ENCODE results near the gene SLC41A1. TPM values are rescaled to one million over a fixed set of nuclear protein-coding genes. Genes with fewer than 3 reads are reported as not detected.

SLC41A1 gene
- total and polyA plus RNA-seq, 9 of the 15 experiments (the other 6 are each of a cell fraction or from before 2014, with no cell fraction given), result 4.1 to 29.3 (median 11.4) TPM

DNA sequence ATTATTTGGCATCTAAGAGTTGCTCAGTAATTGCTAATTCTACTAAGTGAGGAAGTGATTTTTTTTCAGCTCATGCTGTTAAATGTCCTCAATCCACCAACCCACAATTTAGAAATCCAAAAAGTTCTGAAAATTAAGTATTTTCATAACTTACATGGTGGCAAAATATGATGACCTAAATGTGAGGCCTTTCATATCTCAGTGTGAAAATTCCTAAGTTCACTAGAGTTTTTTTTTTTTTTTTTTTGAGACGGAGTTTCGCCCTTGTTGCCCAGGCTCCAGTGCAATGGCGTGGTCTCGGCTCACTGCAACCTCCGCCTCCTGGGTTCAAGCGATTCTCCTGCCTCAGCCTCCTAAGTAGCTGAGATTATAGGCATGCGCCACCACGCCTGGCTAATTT is 68.6 kb downstream of the SLC41A1 start:
- no peak overlapping the region for H3K4me2 ChIP-seq (ENCODE audit: insufficient read depth, low read length)
- no TSS peak for BruUV-seq (replicated peaks)
- H3K9me3 ChIP-seq (replicated peaks; ENCODE audit: control insufficient read depth, insufficient read depth, low read depth, low read length), result no peaks in the 10 kb centered on the region
- no peak for DNase-seq (ENCODE audit: extremely low read depth in 1 of 4, low spot score in 3 of 4)
- no peak for FAIRE-seq
- peaks cover 72% of the 10 kb centered on the region for H3K36me3 ChIP-seq (ENCODE audit: control insufficient read depth, insufficient read depth, low read length)
- TF ChIP-seq BRD4 (IDR thresholded peaks at IDR 0.05) (no peak), OTX1 (CRISPR knock-in tag; IDR thresholded peaks at IDR 0.05) (no peak), ZNF253 (CRISPR knock-in tag; conservative IDR thresholded peaks at IDR 0.05) (no peak)
- 100% methylated on average over 3 of the region's 8 CpGs for WGBS (ENCODE audit: insufficient coverage, low coverage, missing lambda C conversion rate)
- H3K79me2 ChIP-seq (ENCODE audit: control insufficient read depth, insufficient read depth, low read length), result peaks cover 96% of the 10 kb centered on the region
- no peaks in the 10 kb centered on the region for H3K27me3 ChIP-seq (ENCODE audit: control insufficient read depth in 2 of 2, insufficient read depth in 2 of 2, low read length in 2 of 2)
- H3K4me3 ChIP-seq, result no peak overlapping the region
- no peaks in the 10 kb centered on the region for H3K9me1 ChIP-seq (ENCODE audit: control insufficient read depth, insufficient read depth, low read length)
- intact Hi-C loops (cut with micrococcal nuclease), result no loop called here
- no peak overlapping the region for H3K9ac ChIP-seq (ENCODE audit: insufficient read depth in 1 of 2, low read depth in 2 of 2, low read length in 2 of 2)
- ChIA-PET CTCF (ENCODE audit: low intra/inter-chr PET ratio) (no interaction called here), POLR2A (no interaction called here)
- no peak for ATAC-seq
- H4K20me1 ChIP-seq (replicated peaks; ENCODE audit: control insufficient read depth, insufficient read depth, low read length), result peaks cover 36% of the 10 kb centered on the region
- H3K4me1 ChIP-seq (replicated peaks in 1 of 2; ENCODE audit: control insufficient read depth in 2 of 2, insufficient read depth in 2 of 2, low read length in 2 of 2), result peaks cover 15 to 24% of the 10 kb centered on the region in 2 experiments; a peak in 4 of 5 replicates
- H3K27ac ChIP-seq (ENCODE audit: extremely low read depth, low read depth, low read length), result no peak overlapping the region
- no peak overlapping the region for H2AFZ ChIP-seq (ENCODE audit: low read depth, low read length)
- in situ Hi-C loops (cut with MboI), result no loop called here

DNA sequence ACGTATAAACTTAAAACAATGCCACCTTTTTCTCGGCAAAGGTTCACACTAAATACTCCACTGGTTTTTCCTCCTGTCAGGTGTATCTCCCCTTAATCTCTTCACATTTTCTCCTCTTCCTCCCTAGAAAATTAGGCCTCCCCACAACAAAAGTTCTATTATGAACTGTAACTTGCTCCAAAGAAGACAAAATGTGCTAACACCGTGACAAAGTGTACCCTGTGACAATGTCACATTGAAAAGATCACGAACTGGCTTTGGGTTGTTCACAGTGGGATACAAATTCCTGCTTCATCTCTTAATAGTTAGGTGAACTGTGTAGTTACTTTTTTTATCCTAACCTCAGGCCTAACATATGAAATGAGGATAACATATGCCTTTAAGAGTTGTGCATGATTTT is 69.0 kb downstream of the SLC41A1 start:
- CTCF ChIA-PET (ENCODE audit: low intra/inter-chr PET ratio), result no interaction called here
- Histone ChIP-seq H3K9me1 (ENCODE audit: control insufficient read depth, insufficient read depth, low read length) (no peaks in the 10 kb centered on the region), H3K9ac (ENCODE audit: insufficient read depth in 1 of 2, low read depth in 2 of 2, low read length in 2 of 2) (no peak overlapping the region), H3K27ac (ENCODE audit: extremely low read depth, low read depth, low read length) (no peak overlapping the region), H3K36me3 (ENCODE audit: control insufficient read depth, insufficient read depth, low read length) (peaks cover 76% of the 10 kb centered on the region), H3K4me3 (no peak overlapping the region), H3K27me3 (ENCODE audit: control insufficient read depth in 2 of 2, insufficient read depth in 2 of 2, low read length in 2 of 2) (no peaks in the 10 kb centered on the region), H3K4me1 (replicated peaks in 1 of 2; ENCODE audit: control insufficient read depth in 2 of 2, insufficient read depth in 2 of 2, low read length in 2 of 2) (peaks cover 15 to 24% of the 10 kb centered on the region in 2 experiments; a peak in 4 of 5 replicates), H3K79me2 (ENCODE audit: control insufficient read depth, insufficient read depth, low read length) (peaks cover 96% of the 10 kb centered on the region), H3K9me3 (replicated peaks; ENCODE audit: control insufficient read depth, insufficient read depth, low read depth, low read length) (no peaks in the 10 kb centered on the region), H3K4me2 (ENCODE audit: insufficient read depth, low read length) (no peak overlapping the region), H2AFZ (ENCODE audit: low read depth, low read length) (no peak overlapping the region), H4K20me1 (replicated peaks; ENCODE audit: control insufficient read depth, insufficient read depth, low read length) (peaks cover 32% of the 10 kb centered on the region)
- BruUV-seq (replicated peaks), result no TSS peak
- FAIRE-seq (no peak), ATAC-seq (no peak), DNase-seq (ENCODE audit: extremely low read depth in 1 of 4, low spot score in 3 of 4) (no peak)
- intact Hi-C loops (cut with micrococcal nuclease), result no loop called here
- in situ Hi-C loops (cut with MboI), result no loop called here
- 77% methylated on average over 4 of the region's 4 CpGs for WGBS (ENCODE audit: insufficient coverage, low coverage, missing lambda C conversion rate)
- POLR2A ChIA-PET, result interaction anchor here (3.5 kb wide), 1 partner anchor 12 kb away, joined by 32 read pairs; no protein-coding TSS in a partner anchor
- TF ChIP-seq NONO (IDR thresholded peaks at IDR 0.05; ENCODE audit: low read depth in 2 of 2, low read length in 1 of 2), result no peak
- TF ChIP-seq, protein P1, sequence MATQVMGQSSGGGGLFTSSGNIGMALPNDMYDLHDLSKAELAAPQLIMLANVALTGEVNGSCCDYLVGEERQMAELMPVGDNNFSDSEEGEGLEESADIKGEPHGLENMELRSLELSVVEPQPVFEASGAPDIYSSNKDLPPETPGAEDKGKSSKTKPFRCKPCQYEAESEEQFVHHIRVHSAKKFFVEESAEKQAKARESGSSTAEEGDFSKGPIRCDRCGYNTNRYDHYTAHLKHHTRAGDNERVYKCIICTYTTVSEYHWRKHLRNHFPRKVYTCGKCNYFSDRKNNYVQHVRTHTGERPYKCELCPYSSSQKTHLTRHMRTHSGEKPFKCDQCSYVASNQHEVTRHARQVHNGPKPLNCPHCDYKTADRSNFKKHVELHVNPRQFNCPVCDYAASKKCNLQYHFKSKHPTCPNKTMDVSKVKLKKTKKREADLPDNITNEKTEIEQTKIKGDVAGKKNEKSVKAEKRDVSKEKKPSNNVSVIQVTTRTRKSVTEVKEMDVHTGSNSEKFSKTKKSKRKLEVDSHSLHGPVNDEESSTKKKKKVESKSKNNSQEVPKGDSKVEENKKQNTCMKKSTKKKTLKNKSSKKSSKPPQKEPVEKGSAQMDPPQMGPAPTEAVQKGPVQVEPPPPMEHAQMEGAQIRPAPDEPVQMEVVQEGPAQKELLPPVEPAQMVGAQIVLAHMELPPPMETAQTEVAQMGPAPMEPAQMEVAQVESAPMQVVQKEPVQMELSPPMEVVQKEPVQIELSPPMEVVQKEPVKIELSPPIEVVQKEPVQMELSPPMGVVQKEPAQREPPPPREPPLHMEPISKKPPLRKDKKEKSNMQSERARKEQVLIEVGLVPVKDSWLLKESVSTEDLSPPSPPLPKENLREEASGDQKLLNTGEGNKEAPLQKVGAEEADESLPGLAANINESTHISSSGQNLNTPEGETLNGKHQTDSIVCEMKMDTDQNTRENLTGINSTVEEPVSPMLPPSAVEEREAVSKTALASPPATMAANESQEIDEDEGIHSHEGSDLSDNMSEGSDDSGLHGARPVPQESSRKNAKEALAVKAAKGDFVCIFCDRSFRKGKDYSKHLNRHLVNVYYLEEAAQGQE (IDR thresholded peaks at IDR 0.05; ENCODE audit: borderline replicate concordance), result no peak
- TF ChIP-seq, protein P1 (CRISPR knock-in tag; IDR thresholded peaks at IDR 0.05; ENCODE audit: low read depth), result no peak
- TF ChIP-seq HDAC6 (IDR thresholded peaks at IDR 0.05; ENCODE audit: low read depth, low read length), result no peak
- no peak for TF ChIP-seq SAP30 (IDR thresholded peaks at IDR 0.05; ENCODE audit: borderline replicate concordance, insufficient read depth, low read depth, low read length, poor library complexity, severe bottlenecking)

All from K562 (cell line).